Pancreas (tissue), 10 donors: ENCODE data around the gene WRNIP1. TPM values are rescaled to one million over a fixed set of nuclear protein-coding genes. Genes with fewer than 3 reads are reported as not detected.

Experiments used
- ATAC-seq, 4 donors: fragments of 200-7000 bp; cut with Tn5 transposase; one replicate each; pipeline versions ENCODE4 v1.8.0 to v1.9.1; 2020; ENCODE audit warnings: mild to moderate bottlenecking in 4 of 4, moderate library complexity in 4 of 4
- DNase-seq, 6 donors: peaks; one replicate each; pipeline ENCODE4 v3.0.0-alpha.2; 2020
- FAIRE-seq: peaks from 2 replicates; lab custom pipeline; 2012; peaks lifted over from hg19 to GRCh38; lab: Jason Lieb, UNC
- H3K27ac ChIP-seq, 4 donors: fragments of 200-600 bp; sonication (generic); 1 replicate in 3 of 4; 2 replicates in 1 of 4; pipeline versions ENCODE4 v1.5.0 to v1.8.0; 2020
- H3K27me3 ChIP-seq, 4 donors: fragments of 200-600 bp; one replicate each; pipeline ENCODE4 v1.8.0; 2021
- H3K36me3 ChIP-seq, 3 donors: fragments of 200-600 bp; sonication (generic) in 1 of 3; one replicate each; pipeline versions ENCODE4 v1.5.0 to v1.8.0; 2020 to 2021
- H3K4me1 ChIP-seq, 3 donors: fragments of 200-600 bp; one replicate each; pipeline ENCODE4 v1.8.0; 2021
- H3K4me3 ChIP-seq, 4 donors: fragments of 200-600 bp; sonication (generic) in 2 of 4; one replicate each; pipeline versions ENCODE4 v1.5.0 to v1.8.0; 2020 to 2021
- H3K9me3 ChIP-seq, 4 donors: fragments of 200-600 bp; one replicate each; pipeline ENCODE4 v1.8.0; 2021
- CTCF ChIP-seq, 4 donors: fragments of 200-600 bp; sonication (generic) in 3 of 4; IDR thresholded peaks; one replicate each; pipeline versions ENCODE4 v1.5.0 to v1.8.0; 2021; ENCODE audit warnings: antibody characterized with exemption in 4 of 4
- WGBS, 2 donors: extraction: QIAGEN DNeasy Blood & Tissue Kit; methylation state at CpG; one replicate each; pipeline ENCODE4 v1.1.7; 2013; 5-methylcytosine and 5-hydroxymethylcytosine counted together
- intact Hi-C, 3 donors: fragments of 100-400 bp; cut with DNase I; formaldehyde crosslinking; loops; one replicate each; pipeline versions ENCODE4 v1.11.1 to v1.14.2; 2022
- polyA plus RNA-seq, 2 donors: library from polyadenylated mRNA; stranded (reverse); fragments of 200-250 nt; gene quantifications; one replicate each; pipeline ENCODE4 v1.2.3, GENCODE V29; 2013
- total RNA-seq, 6 donors: library from RNA; stranded (reverse); fragmentation: NEBNext Ultra II Directional in 4 of 6; extraction: Animal tissue kit (Norgen Biotek cat#: 25700) in 4 of 6; gene quantifications; one replicate each; pipeline versions ENCODE4 v1.2.1 to v1.2.4, GENCODE V29; 2021 to 2023
- donor health status: healthy with polysubstance abuse.
- donor health status: DM: no; HTN: no; CAD: no; lungs with moderate emphysema.
- donor health status: DM: no; HTN: no; CAD: no.
- donor health status: control.
- donor health status: control.
- donor health status: Bipolar disorder and iron deficiency.
- donor health status: DM: yes; HTN: yes; CAD: no.
- donor health status: DM: no; HTN: no; CAD: no.
- donor health status: DM: no; HTN: no; CAD: no.
- donor health status: DM: yes; HTN: yes; CAD: no.

The WRNIP1 gene
- total and polyA plus RNA-seq, 8 donors: 19.2 to 45.7 (median 23.8) TPM

- FAIRE-seq (no peak), DNase-seq (peak in 2 of 6 donors; percentile 34 to 45), ATAC-seq (no peak)
- H3K9me3 ChIP-seq: no peaks in the 10 kb centered on the region
- 64 to 65% methylated on average over 27 of the region's 27 CpGs for WGBS, 2 donors
- no peaks in the 10 kb centered on the region for H3K27me3 ChIP-seq
- no peaks in the 10 kb centered on the region for H3K36me3 ChIP-seq
- peak overlapping the region in 2 of 4 donors; percentile 37 to 89 for H3K4me3 ChIP-seq
- peaks cover 10 to 18% (median 12%) of the 10 kb centered on the region in 3 donors for H3K4me1 ChIP-seq
- no peak for TF ChIP-seq CTCF (IDR thresholded peaks at IDR 0.05)
- peak overlapping the region in 3 of 4 donors; percentile 77 to 87 (median 85) for H3K27ac ChIP-seq
- intact Hi-C loops: no loop called here
Observed at GRCh38 chr6:2763876-2764540, 1.2 kb upstream of the WRNIP1 start.

GRCh38 chr6:2764610-2765165 is 505 bp upstream of the WRNIP1 start:
- no peaks in the 10 kb centered on the region for H3K9me3 ChIP-seq
- no peaks in the 10 kb centered on the region for H3K27me3 ChIP-seq
- H3K4me3 ChIP-seq: peak overlapping the region; percentile 24 to 89 (median 36)
- WGBS, 2 donors: 0% methylated on average over 44 to 45 of the region's 45 CpGs
- H3K4me1 ChIP-seq: peaks cover 10 to 19% (median 18%) of the 10 kb centered on the region in 3 donors
- TF ChIP-seq CTCF (IDR thresholded peaks at IDR 0.05): no peak
- no peaks in the 10 kb centered on the region for H3K36me3 ChIP-seq
- peak in 4 of 6 donors; percentile 45 to 58 (median 50) for DNase-seq
- FAIRE-seq: no peak
- peak; percentile 76 to 86 (median 80) for ATAC-seq
- peak overlapping the region; percentile 63 to 87 (median 81) for H3K27ac ChIP-seq
- intact Hi-C loops: no loop called here

- TF ChIP-seq CTCF (IDR thresholded peaks at IDR 0.05): no peak
- 0% methylated on average over 64 to 91 of the region's 91 CpGs for WGBS, 2 donors
- ATAC-seq (peak; percentile 5 to 52 (median 12)), DNase-seq (peak; percentile 41 to 86 (median 62)), FAIRE-seq (no peak)
- intact Hi-C loops: no loop called here
- Histone ChIP-seq H3K4me1 (peaks cover 10 to 27% (median 18%) of the 10 kb centered on the region in 3 donors), H3K9me3 (no peaks in the 10 kb centered on the region), H3K4me3 (peak overlapping the region; percentile 72 to 92 (median 90)), H3K36me3 (peaks cover 0 to 6% (median 0%) of the 10 kb centered on the region in 3 donors), H3K27me3 (no peaks in the 10 kb centered on the region), H3K27ac (peak overlapping the region; percentile 80 to 95 (median 93))
Observed at GRCh38 chr6:2765896-2766766, 938 bp downstream of the WRNIP1 start.

DNA sequence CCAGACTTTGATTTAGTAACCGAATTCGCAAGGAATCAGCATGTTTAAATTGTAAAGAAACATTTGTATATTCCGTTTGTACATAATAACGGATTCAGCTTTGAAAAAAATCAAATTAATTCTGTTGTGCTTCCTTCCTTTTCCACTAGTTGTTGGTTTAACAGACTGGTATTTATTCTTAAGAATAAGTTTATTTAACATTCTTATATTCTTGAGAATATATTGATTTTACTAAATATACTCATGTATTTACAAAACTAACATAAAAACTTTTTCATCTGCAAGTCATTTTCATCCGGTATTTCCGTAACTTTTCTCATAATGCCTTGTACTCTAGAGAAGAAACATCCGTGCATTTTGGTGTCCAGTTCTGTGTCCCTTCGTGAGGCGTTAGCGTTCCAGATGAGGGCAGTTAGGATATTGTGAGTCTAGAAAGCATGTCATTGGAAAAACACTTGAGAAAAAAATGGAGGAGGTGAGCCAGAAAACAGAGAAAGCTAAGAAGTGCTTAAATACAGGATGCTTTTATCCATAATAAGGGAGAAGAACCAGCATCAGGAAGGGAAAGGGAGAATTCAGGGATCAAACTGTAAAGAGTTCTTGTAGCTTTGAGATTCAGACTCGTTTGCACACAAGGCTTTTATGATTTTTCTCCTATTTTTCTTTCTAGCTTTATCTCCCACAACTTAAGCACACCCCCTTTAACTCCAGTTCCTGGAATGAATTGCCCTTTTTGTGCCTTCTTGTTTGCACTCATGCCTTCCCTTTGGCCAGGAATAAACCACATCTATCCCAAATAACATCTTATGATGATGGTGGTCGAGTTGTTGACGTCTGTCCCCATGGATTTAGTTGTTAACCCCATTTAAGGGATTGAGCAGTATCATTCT is 1.8 kb downstream of the WRNIP1 start:
- FAIRE-seq (no peak), DNase-seq (no peak), ATAC-seq (no peak)
- H3K4me3 ChIP-seq: peak overlapping the region; percentile 72 to 92 (median 90)
- no peaks in the 10 kb centered on the region for H3K27me3 ChIP-seq
- H3K9me3 ChIP-seq: no peaks in the 10 kb centered on the region
- peaks cover 10 to 29% (median 18%) of the 10 kb centered on the region in 3 donors for H3K4me1 ChIP-seq
- intact Hi-C loops: no loop called here
- peaks cover 0 to 6% (median 0%) of the 10 kb centered on the region in 3 donors for H3K36me3 ChIP-seq
- WGBS, 2 donors: 2 to 3% methylated on average over 13 of the region's 13 CpGs
- peak overlapping the region in 1 of 4 donors; percentile 93 for H3K27ac ChIP-seq
- TF ChIP-seq CTCF (IDR thresholded peaks at IDR 0.05): no peak
